RWPE1 (cell line): Measurements from ENCODE around the gene SYS1.

ENCODE experiments used
- CTCF ChIA-PET: fragments of 350-600 bp; sonication (Branson Sonifier 250); formaldehyde crosslinking; extraction: SDS; loops from one replicate; lab custom pipeline; 2021; lab: Yijun Ruan, JAX
- POLR2A ChIA-PET: fragments of 400-600 bp; formaldehyde crosslinking; extraction: SDS; loops from one replicate; lab custom pipeline; 2020; ENCODE audit warnings: antibody characterized with exemption; ENCODE audit not compliant: low non-redundant PET; lab: Yijun Ruan, JAX
- DNase-seq: peaks from one replicate; pipeline ENCODE4 v3.0.0; 2012; ENCODE audit warnings: low spot score
- H3K27ac ChIP-seq: fragments of 450-650 bp; 2 replicates; pipeline ENCODE4 v1.5.1; 2017
- TF ChIP-seq, protein P1 (sequence below): fragments of 450-650 bp; conservative IDR thresholded peaks from 2 replicates; pipeline ENCODE4 v1.5.1; 2017; ENCODE audit warnings: low read depth, mild to moderate bottlenecking

The SYS1 gene

DNA sequence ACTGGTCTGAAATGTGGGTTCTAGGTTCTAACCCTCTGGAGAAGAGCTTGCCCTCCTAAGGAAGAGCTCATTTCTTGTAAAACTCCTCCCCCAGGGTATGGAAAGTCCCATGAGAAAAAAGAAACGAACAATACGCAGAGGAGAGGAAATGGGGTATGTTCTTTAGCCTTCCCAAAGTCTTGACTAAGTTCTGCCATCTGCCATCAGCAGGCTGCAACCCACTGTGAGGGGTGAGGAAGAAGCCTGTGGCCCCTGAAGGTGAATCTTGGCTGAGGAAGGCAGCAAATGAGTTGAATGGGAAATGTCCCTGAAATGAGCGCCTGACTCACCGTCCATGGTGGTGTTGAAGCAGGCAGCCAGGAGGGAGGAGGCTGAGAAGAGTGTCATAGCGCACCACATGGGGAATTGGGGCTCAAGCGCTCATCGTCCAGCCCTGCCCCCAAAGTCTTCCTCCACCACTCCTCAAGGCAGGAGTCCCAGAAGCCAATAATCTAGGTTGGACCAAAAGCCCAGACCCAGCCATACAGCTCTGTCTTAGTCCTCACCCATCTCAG lies 44.5 kb upstream of the SYS1 start:
- no peak overlapping the region; the same call in 1 of the 2 replicates for H3K27ac ChIP-seq
- ChIA-PET POLR2A (interaction anchor here (0.7 kb wide), 1 partner anchor 101 kb away, joined by 3 read pairs; no protein-coding TSS in a partner anchor), CTCF (interaction anchor here (0.6 to 5.1 kb wide), 31 partner anchors 8 to 1159 kb away, joined by 3 to 48 read pairs (median 5); partner anchors contain the start of genes MATN4 and SYS1)

DNA sequence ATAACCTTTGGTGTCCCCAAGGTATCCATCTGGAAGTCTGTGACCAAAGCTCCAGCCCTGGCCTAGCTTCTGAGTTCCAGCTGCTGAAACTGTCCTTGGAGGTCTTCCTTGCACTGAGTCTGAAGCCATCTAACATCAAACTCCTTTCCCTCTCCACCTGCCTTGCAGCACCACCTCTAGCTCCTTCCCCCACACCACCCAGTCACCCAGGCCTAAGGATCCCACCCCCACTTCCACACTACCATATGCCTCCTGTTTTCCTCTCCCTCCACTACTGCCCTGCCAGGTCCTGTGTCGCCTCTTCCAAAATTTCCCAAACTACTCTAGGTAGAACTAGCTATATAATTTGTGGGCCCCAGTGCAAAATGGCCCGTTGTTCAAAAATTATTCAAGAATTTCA lies 44.0 kb upstream of the SYS1 start:
- TF ChIP-seq, protein P1, sequence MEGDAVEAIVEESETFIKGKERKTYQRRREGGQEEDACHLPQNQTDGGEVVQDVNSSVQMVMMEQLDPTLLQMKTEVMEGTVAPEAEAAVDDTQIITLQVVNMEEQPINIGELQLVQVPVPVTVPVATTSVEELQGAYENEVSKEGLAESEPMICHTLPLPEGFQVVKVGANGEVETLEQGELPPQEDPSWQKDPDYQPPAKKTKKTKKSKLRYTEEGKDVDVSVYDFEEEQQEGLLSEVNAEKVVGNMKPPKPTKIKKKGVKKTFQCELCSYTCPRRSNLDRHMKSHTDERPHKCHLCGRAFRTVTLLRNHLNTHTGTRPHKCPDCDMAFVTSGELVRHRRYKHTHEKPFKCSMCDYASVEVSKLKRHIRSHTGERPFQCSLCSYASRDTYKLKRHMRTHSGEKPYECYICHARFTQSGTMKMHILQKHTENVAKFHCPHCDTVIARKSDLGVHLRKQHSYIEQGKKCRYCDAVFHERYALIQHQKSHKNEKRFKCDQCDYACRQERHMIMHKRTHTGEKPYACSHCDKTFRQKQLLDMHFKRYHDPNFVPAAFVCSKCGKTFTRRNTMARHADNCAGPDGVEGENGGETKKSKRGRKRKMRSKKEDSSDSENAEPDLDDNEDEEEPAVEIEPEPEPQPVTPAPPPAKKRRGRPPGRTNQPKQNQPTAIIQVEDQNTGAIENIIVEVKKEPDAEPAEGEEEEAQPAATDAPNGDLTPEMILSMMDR: no peak
- no peak overlapping the region; the same call in 1 of the 2 replicates for H3K27ac ChIP-seq
- CTCF ChIA-PET: interaction anchor here (0.6 to 5.1 kb wide), 32 partner anchors 8 to 1158 kb away, joined by 3 to 48 read pairs (median 5); partner anchors contain the start of genes MATN4 and SYS1
- no peak for DNase-seq
- POLR2A ChIA-PET: interaction anchor here (0.7 kb wide), 1 partner anchor 101 kb away, joined by 3 read pairs; no protein-coding TSS in a partner anchor

More for the DNA sequence above, 44.5 kb upstream of the SYS1 start:
- TF ChIP-seq, protein P1: no peak
- DNase-seq: no peak

DNA sequence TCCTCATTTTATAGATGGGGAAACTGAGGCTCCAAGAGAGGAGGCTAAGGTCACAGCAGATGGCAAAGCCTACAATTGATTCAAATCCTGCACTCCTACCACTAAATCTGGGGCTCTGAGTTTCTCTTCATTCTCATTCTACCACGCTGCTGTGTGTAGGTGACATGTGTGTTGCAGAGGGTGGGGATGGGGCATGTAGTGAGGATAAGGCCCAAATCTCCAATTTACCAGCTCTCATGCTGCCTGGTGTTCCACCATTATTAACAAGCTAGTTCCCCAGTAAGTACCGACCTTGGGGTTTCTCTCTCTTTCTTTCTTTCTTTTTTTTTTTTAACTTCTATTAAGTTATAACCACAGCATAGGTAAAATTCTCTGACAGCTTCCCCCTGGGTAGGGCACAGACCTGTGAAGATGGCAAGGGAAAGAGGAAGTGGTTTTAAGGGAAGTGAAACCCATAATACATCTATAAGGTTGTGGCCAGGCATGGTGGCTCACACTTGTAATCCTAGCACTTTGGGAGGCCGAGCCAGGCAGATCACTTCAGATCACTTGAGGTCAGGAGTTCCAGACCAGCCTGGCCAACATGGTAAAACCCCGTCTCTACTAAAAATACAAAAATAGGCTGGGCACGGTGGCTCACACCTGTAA lies 41.9 kb upstream of the SYS1 start:
- no peak for DNase-seq
- ChIA-PET POLR2A (no interaction called here), CTCF (interaction anchor here (0.5 to 5.2 kb wide), 10 partner anchors 9 to 449 kb away, joined by 3 to 82 read pairs (median 5); partner anchors contain the start of gene SYS1)
- peak overlapping the region; percentile 9 for H3K27ac ChIP-seq
- TF ChIP-seq, protein P1: no peak

DNA sequence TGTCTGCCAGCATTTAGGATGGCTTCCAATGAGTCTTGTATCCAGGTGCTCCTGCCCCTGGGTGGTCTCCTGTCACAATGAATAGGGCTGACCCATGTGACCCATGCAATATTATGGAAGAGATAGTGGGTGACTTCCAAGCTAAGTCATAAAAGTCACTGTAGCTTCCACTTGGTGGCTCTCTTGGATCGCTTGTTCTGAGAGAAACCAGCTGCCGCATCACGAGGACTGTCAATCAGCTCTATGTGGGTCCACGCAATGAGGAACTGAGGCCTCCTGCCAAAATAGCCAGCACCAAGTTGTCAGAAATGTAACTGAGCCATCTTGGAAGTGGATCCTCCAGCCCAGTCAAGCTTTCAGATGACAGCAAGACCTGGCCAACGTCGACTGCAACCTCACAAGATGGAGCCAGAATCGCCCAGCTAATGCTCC lies 40.0 kb upstream of the SYS1 start:
- H3K27ac ChIP-seq: peak overlapping the region; percentile 38
- CTCF ChIA-PET: interaction anchor here (0.5 to 5.2 kb wide), 21 partner anchors 11 to 448 kb away, joined by 3 to 82 read pairs (median 4); partner anchors contain the start of genes SDC4 and SYS1
- TF ChIP-seq, protein P1: peak; percentile 71
- POLR2A ChIA-PET: interaction anchor here (0.5 to 1.9 kb wide), 3 partner anchors 21 to 49 kb away, joined by 9 to 11 read pairs (median 11); partner anchors contain the start of gene SYS1
- DNase-seq: no peak

DNA sequence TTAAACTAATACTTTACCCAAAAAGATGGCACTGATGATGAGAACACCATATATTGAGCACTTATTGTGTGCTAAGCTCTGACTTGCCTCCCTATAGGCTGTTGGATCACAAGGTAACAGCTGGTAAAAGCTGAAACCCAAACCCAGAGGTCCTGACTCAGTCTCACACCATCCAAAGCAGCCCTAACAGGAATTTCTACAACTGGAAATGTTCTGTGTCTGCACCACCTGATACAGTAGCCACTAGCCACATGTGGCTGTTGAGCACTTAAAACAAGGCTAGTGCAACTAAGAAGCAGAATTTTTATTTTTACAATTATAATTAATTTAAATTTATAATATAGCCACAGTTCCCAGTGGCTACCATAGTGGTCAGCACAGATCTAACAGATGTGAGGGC lies 39.2 kb upstream of the SYS1 start:
- CTCF ChIA-PET: interaction anchor here (0.5 to 5.2 kb wide), 12 partner anchors 9 to 447 kb away, joined by 3 to 82 read pairs (median 8); partner anchors contain the start of genes SDC4 and SYS1
- peak overlapping the region; percentile 46 for H3K27ac ChIP-seq
- DNase-seq: peak; percentile 83
- TF ChIP-seq, protein P1: no peak
- POLR2A ChIA-PET: interaction anchor here (1.3 to 1.9 kb wide), 2 partner anchors 21 to 39 kb away, joined by 9 to 11 read pairs; partner anchors contain the start of gene SYS1

DNA sequence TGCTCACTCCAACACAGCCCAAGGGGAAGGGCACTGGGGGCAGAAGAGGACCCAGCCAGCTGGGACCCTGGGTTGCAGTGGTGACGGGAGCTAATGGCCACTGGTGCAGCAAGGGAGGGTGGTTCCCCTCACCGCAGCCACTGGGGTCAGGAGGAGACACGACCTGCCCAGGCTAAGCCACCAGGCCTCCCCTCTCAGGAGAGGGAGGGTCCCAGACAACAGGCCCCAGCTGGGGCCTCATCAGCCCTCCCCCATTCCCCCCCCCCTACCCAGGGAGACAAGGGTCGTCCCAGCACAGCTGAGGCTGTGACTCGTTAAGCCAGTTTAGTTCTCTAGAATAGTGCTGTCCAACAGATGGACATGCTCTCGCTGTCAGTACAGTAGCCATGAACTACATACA lies 37.6 kb upstream of the SYS1 start:
- TF ChIP-seq, protein P1: no peak
- ChIA-PET POLR2A (interaction anchor here (1.1 kb wide), 1 partner anchor 19 kb away, joined by 4 read pairs; no protein-coding TSS in a partner anchor), CTCF (interaction anchor here (0.8 to 3.1 kb wide), 5 partner anchors 9 to 446 kb away, joined by 3 to 17 read pairs (median 7); no protein-coding TSS in a partner anchor)
- H3K27ac ChIP-seq: peak overlapping the region; percentile 46
- DNase-seq: no peak
